Measurements from ENCODE around the gene PRKAG1.

Gene PRKAG1

GRCh38 chr12:48954841-48955501, 63.6 kb downstream of the PRKAG1 start:
- TF ChIP-seq, protein P1, sequence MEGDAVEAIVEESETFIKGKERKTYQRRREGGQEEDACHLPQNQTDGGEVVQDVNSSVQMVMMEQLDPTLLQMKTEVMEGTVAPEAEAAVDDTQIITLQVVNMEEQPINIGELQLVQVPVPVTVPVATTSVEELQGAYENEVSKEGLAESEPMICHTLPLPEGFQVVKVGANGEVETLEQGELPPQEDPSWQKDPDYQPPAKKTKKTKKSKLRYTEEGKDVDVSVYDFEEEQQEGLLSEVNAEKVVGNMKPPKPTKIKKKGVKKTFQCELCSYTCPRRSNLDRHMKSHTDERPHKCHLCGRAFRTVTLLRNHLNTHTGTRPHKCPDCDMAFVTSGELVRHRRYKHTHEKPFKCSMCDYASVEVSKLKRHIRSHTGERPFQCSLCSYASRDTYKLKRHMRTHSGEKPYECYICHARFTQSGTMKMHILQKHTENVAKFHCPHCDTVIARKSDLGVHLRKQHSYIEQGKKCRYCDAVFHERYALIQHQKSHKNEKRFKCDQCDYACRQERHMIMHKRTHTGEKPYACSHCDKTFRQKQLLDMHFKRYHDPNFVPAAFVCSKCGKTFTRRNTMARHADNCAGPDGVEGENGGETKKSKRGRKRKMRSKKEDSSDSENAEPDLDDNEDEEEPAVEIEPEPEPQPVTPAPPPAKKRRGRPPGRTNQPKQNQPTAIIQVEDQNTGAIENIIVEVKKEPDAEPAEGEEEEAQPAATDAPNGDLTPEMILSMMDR (IDR thresholded peaks at IDR 0.05), result no peak

GRCh38 chr12:48954061-48954460, 64.5 kb downstream of the PRKAG1 start:
- TF ChIP-seq, protein P1 (IDR thresholded peaks at IDR 0.05), result no peak

DNA sequence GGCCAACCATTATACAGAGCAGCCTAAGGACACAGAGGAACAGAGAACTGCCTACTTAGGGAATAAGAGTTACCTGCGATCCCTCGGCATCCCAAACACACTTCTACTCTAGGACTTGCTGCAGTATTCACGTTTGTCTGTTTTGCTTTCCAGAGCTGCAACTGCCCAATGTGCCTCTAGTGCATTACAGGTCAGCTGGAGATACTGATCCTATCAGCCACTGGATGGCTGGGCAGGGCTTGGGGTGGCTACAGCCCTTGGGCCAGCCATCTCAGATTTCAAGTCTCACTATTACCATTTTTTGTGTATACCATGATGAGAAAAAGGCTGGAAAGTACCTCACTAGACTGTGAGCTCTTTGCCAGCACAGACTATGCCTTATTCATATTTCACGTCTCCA, 65.9 kb downstream of the PRKAG1 start:
- TF ChIP-seq, protein P1 (IDR thresholded peaks at IDR 0.05), result no peak

All from LNCAP (cell line).